ENCODE data around the gene LAMB3. TPM values are rescaled to one million over a fixed set of nuclear protein-coding genes. Genes with fewer than 3 reads are reported as not detected.
A peak's percentile ranks its signal among the peaks of the same experiment; 100 is the strongest.

LAMB3 gene
- total and polyA plus RNA-seq, 10 of the 15 experiments (the other 5 are each of a cell fraction or from before 2014, with no cell fraction given): 0.04 to 1.8 (median 0.10) TPM; not detected in 1

DNA sequence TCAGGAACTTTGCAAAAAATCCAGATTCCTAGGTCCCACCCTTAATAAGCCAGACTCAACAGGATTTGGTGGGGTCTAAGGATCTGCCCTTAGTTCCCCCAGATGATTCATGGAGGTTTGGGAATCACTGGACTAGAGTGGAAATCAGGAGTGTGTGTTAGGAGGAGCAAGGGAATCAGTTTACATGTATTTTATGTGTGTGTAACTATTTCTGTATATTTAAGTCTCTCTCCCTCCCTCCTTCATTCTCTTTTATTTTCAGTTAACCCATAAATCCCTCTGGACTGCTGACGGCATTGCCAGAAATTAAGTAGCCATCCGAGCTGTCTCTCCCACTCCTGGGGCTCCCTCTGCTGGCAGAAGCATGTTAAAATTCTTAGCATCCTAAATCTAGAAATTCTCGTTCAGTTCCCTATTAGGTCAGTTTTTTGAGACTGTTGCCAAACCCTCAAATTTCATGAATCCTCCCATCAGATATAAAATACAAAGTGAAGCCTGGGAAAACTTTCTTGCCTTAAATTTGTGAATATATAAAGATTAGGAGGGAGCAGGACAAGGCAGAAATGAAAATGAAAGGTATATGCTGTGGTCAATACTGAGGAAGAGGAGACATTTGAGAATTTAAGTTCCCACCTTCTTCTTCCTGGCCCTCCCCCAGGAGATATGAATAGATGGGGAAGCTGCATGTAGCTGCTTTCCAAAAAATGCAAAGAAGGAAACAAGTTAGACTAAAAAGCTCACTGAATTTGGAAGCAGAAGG is 40.7 kb upstream of the LAMB3 start:
- Histone ChIP-seq H3K4me3 (no peak overlapping the region), H3K36me3 (ENCODE audit: control insufficient read depth in 2 of 2, insufficient read depth in 2 of 2, low read length in 1 of 2) (no peaks in the 10 kb centered on the region), H3K79me2 (ENCODE audit: control insufficient read depth, insufficient read depth, low read length) (no peaks in the 10 kb centered on the region), H3K9me3 (replicated peaks; ENCODE audit: control insufficient read depth, insufficient read depth, low read length) (no peaks in the 10 kb centered on the region), H3K4me1 (ENCODE audit: control insufficient read depth, insufficient read depth, low read length) (no peaks in the 10 kb centered on the region), H3K9ac (ENCODE audit: control insufficient read depth, insufficient read depth, low read length) (no peak overlapping the region), H3K4me2 (ENCODE audit: control insufficient read depth, insufficient read depth) (no peak overlapping the region), H2AFZ (ENCODE audit: control insufficient read depth, low read depth, low read length) (no peak overlapping the region), H4K20me1 (ENCODE audit: control insufficient read depth, insufficient read depth) (no peaks in the 10 kb centered on the region), H3K27ac (ENCODE audit: control insufficient read depth, insufficient read depth) (no peak overlapping the region), H3K27me3 (replicated peaks in 1 of 2; ENCODE audit: control insufficient read depth in 2 of 2, insufficient read depth in 2 of 2, low read length in 1 of 2) (no peaks in the 10 kb centered on the region)
- intact Hi-C loops (cut with micrococcal nuclease; ENCODE audit: unreplicated experiment): loop anchor here (1.0 to 2.0 kb wide), 7 partner anchors 54 to 136 kb away; no protein-coding TSS in a partner anchor
- WGBS (ENCODE audit: insufficient coverage, insufficient replicate concordance, low lambda C conversion rate, missing lambda C conversion rate): 9% methylated on average over 3 of the region's 3 CpGs
- in situ Hi-C loops (cut with MboI): no loop called here
- peak; percentile 34 for DNase-seq (ENCODE audit: low read depth, low spot score)
- no TSS peak for BruUV-seq (replicated peaks)
- RAD21 ChIA-PET (ENCODE audit: unreplicated experiment): interaction anchor here (0.6 to 3.7 kb wide), 18 partner anchors 11 to 452 kb away, joined by 3 to 29 read pairs (median 4); partner anchors contain the start of genes HSD11B1 and LAMB3
- SMC1A ChIA-PET (ENCODE audit: uncharacterized antibody, unreplicated experiment): interaction anchor here (0.9 to 14.7 kb wide), 19 partner anchors 9 to 125 kb away, joined by 3 to 128 read pairs (median 5); partner anchors contain the start of genes G0S2 and LAMB3
- peak; percentile 89 for ATAC-seq
- FAIRE-seq: peak; percentile 80
- CTCF ChIA-PET: interaction anchor here (0.6 to 15.2 kb wide), 27 partner anchors 9 to 585 kb away, joined by 3 to 307 read pairs (median 5); partner anchors contain the start of genes CAMK1G, G0S2, HSD11B1 and LAMB3
- POLR2A ChIA-PET: no interaction called here
- TF ChIP-seq NRF1 (conservative IDR thresholded peaks at IDR 0.05; ENCODE audit: low read depth, low read length): no peak
- TF ChIP-seq SREBF2 (IDR thresholded peaks at IDR 0.05; ENCODE audit: low read length): no peak
- TF ChIP-seq, protein P1, sequence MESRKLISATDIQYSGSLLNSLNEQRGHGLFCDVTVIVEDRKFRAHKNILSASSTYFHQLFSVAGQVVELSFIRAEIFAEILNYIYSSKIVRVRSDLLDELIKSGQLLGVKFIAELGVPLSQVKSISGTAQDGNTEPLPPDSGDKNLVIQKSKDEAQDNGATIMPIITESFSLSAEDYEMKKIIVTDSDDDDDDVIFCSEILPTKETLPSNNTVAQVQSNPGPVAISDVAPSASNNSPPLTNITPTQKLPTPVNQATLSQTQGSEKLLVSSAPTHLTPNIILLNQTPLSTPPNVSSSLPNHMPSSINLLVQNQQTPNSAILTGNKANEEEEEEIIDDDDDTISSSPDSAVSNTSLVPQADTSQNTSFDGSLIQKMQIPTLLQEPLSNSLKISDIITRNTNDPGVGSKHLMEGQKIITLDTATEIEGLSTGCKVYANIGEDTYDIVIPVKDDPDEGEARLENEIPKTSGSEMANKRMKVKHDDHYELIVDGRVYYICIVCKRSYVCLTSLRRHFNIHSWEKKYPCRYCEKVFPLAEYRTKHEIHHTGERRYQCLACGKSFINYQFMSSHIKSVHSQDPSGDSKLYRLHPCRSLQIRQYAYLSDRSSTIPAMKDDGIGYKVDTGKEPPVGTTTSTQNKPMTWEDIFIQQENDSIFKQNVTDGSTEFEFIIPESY (IDR thresholded peaks at IDR 0.05): no peak
- TF ChIP-seq, protein P2, sequence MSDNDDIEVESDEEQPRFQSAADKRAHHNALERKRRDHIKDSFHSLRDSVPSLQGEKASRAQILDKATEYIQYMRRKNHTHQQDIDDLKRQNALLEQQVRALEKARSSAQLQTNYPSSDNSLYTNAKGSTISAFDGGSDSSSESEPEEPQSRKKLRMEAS (IDR thresholded peaks at IDR 0.05; ENCODE audit: low read depth, low read length): no peak
- no peak for TF ChIP-seq TBL1XR1 (IDR thresholded peaks at IDR 0.05; ENCODE audit: low read depth, low read length)
- TF ChIP-seq RAD51 (IDR thresholded peaks at IDR 0.05): peak; percentile 11; the same call in 1 of the 2 replicates
- TF ChIP-seq WRNIP1 (IDR thresholded peaks at IDR 0.05; ENCODE audit: borderline replicate concordance, low read depth, low read length): 0 out of 2 replicates have a peak, but pooled peaks have one; percentile 44
- 0 out of 2 replicates have a peak, but pooled peaks have one; percentile 16 for TF ChIP-seq SPI1 (IDR thresholded peaks at IDR 0.05; ENCODE audit: borderline replicate concordance, insufficient read depth, low read depth, low read length)
- peak in 1 of 2 experiments; percentile 38; a peak in 1 of 4 replicates for TF ChIP-seq IKZF2 (IDR thresholded peaks at IDR 0.05)
- peak; percentile 21 for TF ChIP-seq MEF2B (IDR thresholded peaks at IDR 0.05; ENCODE audit: partially characterized antibody, poor library complexity, severe bottlenecking)
- TF ChIP-seq, protein P3, sequence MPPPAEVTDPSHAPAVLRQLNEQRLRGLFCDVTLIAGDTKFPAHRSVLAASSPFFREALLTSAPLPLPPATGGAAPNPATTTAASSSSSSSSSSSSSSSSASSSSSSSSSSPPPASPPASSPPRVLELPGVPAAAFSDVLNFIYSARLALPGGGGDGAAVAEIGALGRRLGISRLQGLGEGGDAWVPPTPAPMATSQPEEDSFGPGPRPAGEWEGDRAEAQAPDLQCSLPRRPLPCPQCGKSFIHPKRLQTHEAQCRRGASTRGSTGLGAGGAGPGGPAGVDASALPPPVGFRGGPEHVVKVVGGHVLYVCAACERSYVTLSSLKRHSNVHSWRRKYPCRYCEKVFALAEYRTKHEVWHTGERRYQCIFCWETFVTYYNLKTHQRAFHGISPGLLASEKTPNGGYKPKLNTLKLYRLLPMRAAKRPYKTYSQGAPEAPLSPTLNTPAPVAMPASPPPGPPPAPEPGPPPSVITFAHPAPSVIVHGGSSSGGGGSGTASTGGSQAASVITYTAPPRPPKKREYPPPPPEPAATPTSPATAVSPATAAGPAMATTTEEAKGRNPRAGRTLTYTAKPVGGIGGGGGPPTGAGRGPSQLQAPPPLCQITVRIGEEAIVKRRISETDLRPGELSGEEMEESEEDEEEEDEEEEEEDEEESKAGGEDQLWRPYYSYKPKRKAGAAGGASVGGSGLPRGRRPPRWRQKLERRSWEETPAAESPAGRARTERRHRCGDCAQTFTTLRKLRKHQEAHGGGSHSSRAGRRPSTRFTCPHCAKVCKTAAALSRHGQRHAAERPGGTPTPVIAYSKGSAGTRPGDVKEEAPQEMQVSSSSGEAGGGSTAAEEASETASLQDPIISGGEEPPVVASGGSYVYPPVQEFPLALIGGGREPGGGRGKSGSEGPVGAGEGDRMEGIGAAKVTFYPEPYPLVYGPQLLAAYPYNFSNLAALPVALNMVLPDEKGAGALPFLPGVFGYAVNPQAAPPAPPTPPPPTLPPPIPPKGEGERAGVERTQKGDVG (CRISPR knock-in tag; IDR thresholded peaks at IDR 0.05): no peak
- TF ChIP-seq ZNF24 (IDR thresholded peaks at IDR 0.05): no peak
- TF ChIP-seq MXI1 (IDR thresholded peaks at IDR 0.05; ENCODE audit: low read depth, low read length): 0 out of 2 replicates have a peak, but pooled peaks have one; percentile 24
- TF ChIP-seq TCF3 (IDR thresholded peaks at IDR 0.05; ENCODE audit: borderline replicate concordance, insufficient read depth, low read depth, low read length): no peak
- TF ChIP-seq FOXM1 (IDR thresholded peaks at IDR 0.05; ENCODE audit: low read depth, low read length): 0 out of 2 replicates have a peak, but pooled peaks have one; percentile 44
- TF ChIP-seq MTA2 (IDR thresholded peaks at IDR 0.05; ENCODE audit: low read depth): no peak
- TF ChIP-seq TAF1 (IDR thresholded peaks at IDR 0.05; ENCODE audit: borderline replicate concordance, low read depth, low read length): no peak
